ENCODE results near the gene KLHL7. TPM values are rescaled to one million over a fixed set of nuclear protein-coding genes. Genes with fewer than 3 reads are reported as not detected.

Gene KLHL7
- total RNA-seq, 2 donors from 2014 or later, result 37.5 to 54.6 TPM

- Histone ChIP-seq H3K9ac (ENCODE audit: extremely low read depth, low read length, poor library complexity, severe bottlenecking) (no peak overlapping the region), H3K4me3 (ENCODE audit: low read length) (no peak overlapping the region), H3K4me1 (ENCODE audit: control insufficient read depth, insufficient read depth, low read length) (peaks cover 4% of the 10 kb centered on the region), H3K27ac (ENCODE audit: low read depth, low read length) (no peak overlapping the region), H3K36me3 (ENCODE audit: control insufficient read depth, insufficient read depth, low read length) (no peaks in the 10 kb centered on the region), H3K27me3 (ENCODE audit: control insufficient read depth, insufficient read depth, low read length, poor library complexity, severe bottlenecking) (peaks cover 8% of the 10 kb centered on the region), H3K9me3 (ENCODE audit: control insufficient read depth, low read length) (no peaks in the 10 kb centered on the region)
- no peak for DNase-seq
- H3K9me3 Mint-ChIP-seq, result no peaks in the 10 kb centered on the region
- no peaks in the 10 kb centered on the region for H3K36me3 Mint-ChIP-seq (ENCODE audit: low read depth)
- H3K4me3 Mint-ChIP-seq, result no peak overlapping the region
- TF ChIP-seq CTCF (conservative IDR thresholded peaks at IDR 0.05), result no peak
- 89 to 100% methylated on average over 5 of the region's 5 CpGs for WGBS, 2 experiments (ENCODE audit: insufficient coverage in 1 of 2, insufficient read length in 1 of 2)
- H3K27ac Mint-ChIP-seq, result no peak overlapping the region
- peaks cover 3% of the 10 kb centered on the region for H3K27me3 Mint-ChIP-seq (ENCODE audit: insufficient read depth)
- H3K4me1 Mint-ChIP-seq, result peaks cover 17% of the 10 kb centered on the region
Measured at GRCh38 chr7:23214423-23214822, 108.8 kb downstream of the KLHL7 start.

- no peak overlapping the region for H3K27ac Mint-ChIP-seq
- H3K9me3 Mint-ChIP-seq, result no peaks in the 10 kb centered on the region
- Histone ChIP-seq H3K4me3 (ENCODE audit: low read length) (no peak overlapping the region), H3K9me3 (ENCODE audit: control insufficient read depth, low read length) (no peaks in the 10 kb centered on the region), H3K4me1 (ENCODE audit: control insufficient read depth, insufficient read depth, low read length) (peaks cover 4% of the 10 kb centered on the region), H3K27me3 (ENCODE audit: control insufficient read depth, insufficient read depth, low read length, poor library complexity, severe bottlenecking) (peaks cover 8% of the 10 kb centered on the region), H3K27ac (ENCODE audit: low read depth, low read length) (no peak overlapping the region), H3K36me3 (ENCODE audit: control insufficient read depth, insufficient read depth, low read length) (no peaks in the 10 kb centered on the region), H3K9ac (ENCODE audit: extremely low read depth, low read length, poor library complexity, severe bottlenecking) (no peak overlapping the region)
- no peak overlapping the region for H3K4me3 Mint-ChIP-seq
- 86% methylated on average over 1 of the region's 6 CpGs; no CpG with 5 or more reads in 1 of the 2 experiments for WGBS, 2 experiments (ENCODE audit: insufficient coverage in 1 of 2, insufficient read length in 1 of 2)
- DNase-seq, result no peak
- TF ChIP-seq CTCF (conservative IDR thresholded peaks at IDR 0.05), result no peak
- H3K4me1 Mint-ChIP-seq, result peaks cover 17% of the 10 kb centered on the region
- peaks cover 3% of the 10 kb centered on the region for H3K27me3 Mint-ChIP-seq (ENCODE audit: insufficient read depth)
- no peaks in the 10 kb centered on the region for H3K36me3 Mint-ChIP-seq (ENCODE audit: low read depth)
Measured at GRCh38 chr7:23214938-23215337, 109.4 kb downstream of the KLHL7 start.

GRCh38 chr7:23216021-23216420 lies 110.4 kb downstream of the KLHL7 start:
- no peak for DNase-seq
- Histone ChIP-seq H3K9me3 (ENCODE audit: control insufficient read depth, low read length) (no peaks in the 10 kb centered on the region), H3K27me3 (ENCODE audit: control insufficient read depth, insufficient read depth, low read length, poor library complexity, severe bottlenecking) (no peaks in the 10 kb centered on the region), H3K4me3 (ENCODE audit: low read length) (no peak overlapping the region), H3K36me3 (ENCODE audit: control insufficient read depth, insufficient read depth, low read length) (no peaks in the 10 kb centered on the region), H3K27ac (ENCODE audit: low read depth, low read length) (no peak overlapping the region), H3K4me1 (ENCODE audit: control insufficient read depth, insufficient read depth, low read length) (peaks cover 4% of the 10 kb centered on the region), H3K9ac (ENCODE audit: extremely low read depth, low read length, poor library complexity, severe bottlenecking) (no peak overlapping the region)
- Mint-ChIP-seq H3K27me3 (ENCODE audit: insufficient read depth) (peaks cover 2% of the 10 kb centered on the region), H3K4me3 (no peak overlapping the region), H3K36me3 (ENCODE audit: low read depth) (no peaks in the 10 kb centered on the region), H3K9me3 (no peaks in the 10 kb centered on the region), H3K4me1 (peaks cover 23% of the 10 kb centered on the region), H3K27ac (no peak overlapping the region)
- WGBS, 2 experiments (ENCODE audit: insufficient coverage in 1 of 2, insufficient read length in 1 of 2), result 91% methylated on average over 2 of the region's 2 CpGs; no CpG with 5 or more reads in 1 of the 2 experiments
- no peak for TF ChIP-seq CTCF (conservative IDR thresholded peaks at IDR 0.05)

All from endodermal cell (in vitro differentiated cells).